Right lung (tissue), 5 donors: ENCODE data around the gene SEMA3A. TPM values are rescaled to one million over a fixed set of nuclear protein-coding genes. Genes with fewer than 3 reads are reported as not detected.
"Not testable (repeated sequence)": the region's sequence is repeated elsewhere in the genome, so short reads cannot be mapped to it uniquely, and the experiment has no call there.

Experiments used
- DNase-seq, 2 donors: peaks; one replicate each; pipeline ENCODE4 v3.0.0-alpha.2; 2013
- polyA plus RNA-seq, 5 donors: library from polyadenylated mRNA; unstranded; fragments of 120-200 nt; gene quantifications; one replicate each; pipeline versions ENCODE4 v1.2.1 to v1.2.3, GENCODE V29; 2013; ENCODE audit warnings: inconsistent platforms in 1 of 5, low replicate concordance in 1 of 5; ENCODE audit not compliant: insufficient read length in 5 of 5, insufficient read depth in 1 of 5

The SEMA3A gene
- polyA plus RNA-seq, 5 donors, result 11.3 to 36.2 (median 28.2) TPM

GRCh38 chr7:84159435-84159834 is 35.2 kb downstream of the SEMA3A start:
- no peak for DNase-seq

DNA sequence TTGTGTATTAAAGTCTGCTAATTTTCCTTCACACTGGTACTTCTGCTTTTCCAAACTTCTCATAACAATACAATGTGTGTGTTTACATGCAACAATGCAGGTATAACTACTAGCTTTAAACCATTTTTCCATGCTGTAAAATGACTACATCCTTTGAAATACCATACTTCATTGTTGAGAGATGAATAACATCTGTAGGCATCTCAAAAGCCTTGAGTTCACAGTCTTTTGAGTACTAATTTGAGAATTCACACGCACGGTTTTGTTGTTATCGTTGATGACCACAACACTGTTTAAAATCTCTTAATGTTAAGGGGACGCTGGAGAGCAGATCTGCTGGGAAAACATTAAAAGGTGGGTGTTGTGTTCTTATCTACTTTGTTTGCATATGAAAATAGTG is 37.4 kb downstream of the SEMA3A start:
- no peak for DNase-seq

GRCh38 chr7:84154991-84155781 is 39.4 kb downstream of the SEMA3A start:
- no peak for DNase-seq

DNA sequence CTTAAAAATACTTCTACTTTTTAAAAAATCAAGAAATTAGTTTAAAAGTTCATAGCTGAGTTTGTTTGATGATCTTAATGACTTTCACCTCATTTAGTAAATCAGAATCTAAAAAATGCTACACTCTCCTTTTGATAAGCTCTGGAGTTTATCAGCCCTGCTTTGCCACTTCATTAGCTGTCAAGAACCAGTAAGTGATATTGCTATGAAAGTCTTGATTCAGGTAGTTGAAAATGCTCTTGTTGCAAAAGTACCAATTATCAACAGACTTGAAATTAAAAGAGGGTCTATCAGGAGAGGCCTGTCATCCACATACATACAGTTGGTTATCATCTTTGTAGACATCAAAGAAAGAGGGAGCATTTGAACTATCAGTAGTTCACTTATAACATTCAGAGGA is 41.6 kb downstream of the SEMA3A start:
- DNase-seq, result no peak

- not testable (repeated sequence) for DNase-seq
These were observed 44.2 kb downstream of the SEMA3A start for GRCh38 chr7:84150370-84150769.

- no peak for DNase-seq
These were observed 45.0 kb downstream of the SEMA3A start for GRCh38 chr7:84149573-84149972.

GRCh38 chr7:84145892-84146291 is 48.7 kb downstream of the SEMA3A start:
- no peak for DNase-seq

GRCh38 chr7:84144935-84145334 is 49.7 kb downstream of the SEMA3A start:
- DNase-seq, result no peak

DNA sequence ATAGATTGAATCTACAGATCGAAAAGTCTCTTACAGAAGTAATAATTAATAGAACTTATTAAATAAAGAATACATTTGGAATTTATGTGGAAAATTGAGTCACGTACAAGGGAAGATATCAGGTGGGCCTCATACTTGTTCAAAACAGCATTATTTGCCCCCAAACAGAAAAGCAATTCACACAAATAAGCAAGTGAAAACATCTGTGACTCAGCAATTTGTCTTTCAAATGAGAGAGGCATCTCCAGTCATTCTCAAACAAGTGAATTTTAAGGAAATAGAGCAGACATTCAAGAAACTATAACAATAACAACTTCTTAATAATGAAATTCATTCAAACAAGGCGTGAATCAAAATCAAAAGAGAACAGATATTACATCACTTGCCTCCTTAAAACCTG is 50.1 kb downstream of the SEMA3A start:
- no peak for DNase-seq

- no peak for DNase-seq
These were observed 51.9 kb downstream of the SEMA3A start for GRCh38 chr7:84142726-84143125.

GRCh38 chr7:84139986-84140729 is 54.4 kb downstream of the SEMA3A start:
- no peak for DNase-seq

DNA sequence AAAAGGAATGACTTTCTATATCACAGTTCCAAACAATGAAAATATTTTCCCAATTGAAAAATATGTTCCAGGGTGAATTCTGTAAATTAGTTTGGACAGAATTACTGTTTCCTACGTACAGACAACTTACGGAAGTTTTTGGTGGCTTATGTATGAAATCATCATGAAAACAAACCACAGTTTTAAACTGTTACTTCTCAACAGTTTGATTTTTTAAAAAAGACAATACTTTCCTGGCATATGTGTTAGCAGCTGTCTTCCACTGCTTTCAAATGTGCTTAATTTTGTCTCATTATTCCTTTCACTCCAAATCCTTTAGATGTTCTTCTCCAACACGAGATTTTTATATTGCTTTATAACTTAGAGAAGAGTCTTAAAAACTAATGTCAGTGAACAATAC is 56.2 kb downstream of the SEMA3A start:
- DNase-seq, result no peak

GRCh38 chr7:84137812-84138211 is 56.8 kb downstream of the SEMA3A start:
- DNase-seq, result no peak

- no peak for DNase-seq
These were observed 57.8 kb downstream of the SEMA3A start for GRCh38 chr7:84136809-84137208.

- DNase-seq, result no peak
These were observed 58.3 kb downstream of the SEMA3A start for GRCh38 chr7:84136336-84136735.

GRCh38 chr7:84134169-84134568 is 60.4 kb downstream of the SEMA3A start:
- DNase-seq, result no peak

GRCh38 chr7:84125654-84126053 is 68.9 kb downstream of the SEMA3A start:
- no peak for DNase-seq

DNA sequence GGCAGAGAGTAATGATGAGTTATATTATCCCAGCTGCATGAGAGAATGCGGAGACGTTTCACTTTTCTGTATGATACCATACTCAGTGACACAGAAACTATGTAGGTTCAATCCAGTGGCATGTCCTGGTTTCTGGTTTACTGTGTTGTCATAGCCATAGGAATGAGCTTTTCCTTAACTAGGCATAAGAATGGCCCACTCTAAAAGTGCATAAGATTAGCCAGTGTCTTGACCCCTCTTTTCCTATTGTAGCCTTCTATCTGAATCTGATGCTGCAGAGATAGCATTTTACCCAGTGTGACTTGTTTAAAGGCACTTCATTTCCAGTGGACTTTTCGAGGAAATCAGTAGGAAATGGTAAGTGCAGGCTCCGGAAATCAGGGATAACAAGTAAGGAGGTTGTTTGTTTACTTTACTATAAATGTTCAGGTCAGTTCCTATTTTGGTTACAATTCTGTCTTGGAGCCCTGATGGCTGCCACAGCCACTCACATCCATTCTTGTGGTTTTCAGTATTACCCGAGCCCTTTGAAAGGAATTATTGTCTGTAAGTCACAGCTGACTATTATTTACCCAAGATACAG is 70.5 kb downstream of the SEMA3A start:
- DNase-seq, result no peak

DNA sequence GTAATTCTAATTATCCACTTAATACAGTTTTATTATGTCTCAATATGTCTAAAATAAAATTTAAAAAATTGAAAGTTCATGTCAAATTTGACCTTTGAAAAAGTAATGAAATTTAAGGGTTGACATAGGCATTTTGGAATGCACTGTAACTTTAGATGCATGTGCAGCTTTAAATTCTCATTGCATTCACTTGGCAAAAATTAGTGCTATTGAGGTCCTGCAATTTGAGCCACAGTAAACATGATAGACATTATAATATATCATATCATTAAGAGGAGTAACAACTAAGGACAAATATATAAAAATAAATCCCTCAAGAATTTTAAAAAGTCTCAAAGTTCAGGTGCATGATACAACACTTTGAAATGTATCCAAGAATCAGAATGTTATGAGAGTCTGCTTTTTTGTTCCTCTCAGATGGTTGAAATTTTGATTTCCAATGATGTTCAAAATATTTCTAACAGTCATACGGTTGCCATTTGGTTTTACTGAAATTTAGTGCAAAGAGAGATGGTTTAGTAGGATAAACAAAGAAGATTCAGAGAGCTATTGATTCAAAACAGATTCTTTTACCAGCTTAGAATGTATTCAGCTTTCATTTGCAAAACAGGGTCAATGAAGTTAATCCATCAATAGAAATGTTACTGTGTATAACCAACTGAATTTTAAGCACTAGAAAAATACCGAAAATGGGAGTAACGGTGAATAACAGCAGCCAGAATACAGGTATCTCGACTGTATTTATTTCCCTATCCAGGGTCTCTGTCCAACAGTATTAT is 71.8 kb downstream of the SEMA3A start:
- DNase-seq, result no peak

- DNase-seq, result no peak
These were observed 77.3 kb downstream of the SEMA3A start for GRCh38 chr7:84117304-84117703.

- no peak for DNase-seq
These were observed 80.4 kb downstream of the SEMA3A start for GRCh38 chr7:84113906-84114850.
